Fibroblast of skin of left biceps (primary cell): ENCODE results near the gene TNK2.
"Not testable (repeated sequence)": the region's sequence is repeated elsewhere in the genome, so short reads cannot be mapped to it uniquely, and the experiment has no call there.

Experiments
- DNase-seq, 2 experiments: peaks; one replicate each; pipeline ENCODE4 v3.0.0-alpha.2; 2013; ENCODE audit warnings: low read depth in 2 of 2

Gene TNK2

DNA sequence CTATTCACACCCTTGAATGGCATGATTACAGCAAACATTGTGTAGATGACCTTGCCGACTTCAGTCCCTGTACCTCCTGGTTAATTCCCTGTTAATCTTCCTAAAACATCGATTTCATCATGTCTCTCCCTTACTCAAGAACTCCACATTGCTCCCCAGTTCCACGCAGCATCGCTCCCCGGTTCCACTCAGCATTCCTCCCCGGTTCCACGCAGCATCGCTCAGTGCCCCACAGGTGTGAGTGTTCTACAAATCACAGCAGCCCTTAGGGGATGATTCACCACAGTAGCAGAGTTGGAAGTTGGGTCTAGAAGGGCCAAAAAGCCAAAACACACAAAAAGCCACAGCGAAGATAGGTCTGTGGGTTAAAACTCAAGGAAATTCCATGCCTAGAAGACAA lies 8.6 kb upstream of the TNK2 start:
- DNase-seq: no peak

DNA sequence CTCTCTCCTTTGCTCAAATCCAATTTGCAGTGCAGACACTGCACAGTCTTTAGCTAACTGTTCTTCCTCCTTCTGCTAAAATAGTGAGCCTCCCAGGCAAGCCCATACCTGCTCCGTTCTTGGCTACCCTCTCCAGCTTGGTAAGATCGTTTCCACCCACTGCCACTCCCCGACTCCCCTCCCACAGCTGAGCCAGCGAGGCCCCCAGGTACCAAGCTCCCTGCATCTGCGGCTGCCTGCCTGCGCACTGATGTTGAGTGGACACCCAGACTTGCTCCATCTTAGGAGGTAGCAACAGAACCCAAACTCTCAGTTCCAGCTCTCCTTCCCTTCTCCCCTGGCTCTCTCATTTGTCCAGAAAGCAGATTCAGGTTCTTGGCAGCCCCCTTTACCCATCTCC lies 7.9 kb upstream of the TNK2 start:
- DNase-seq: no peak

DNA sequence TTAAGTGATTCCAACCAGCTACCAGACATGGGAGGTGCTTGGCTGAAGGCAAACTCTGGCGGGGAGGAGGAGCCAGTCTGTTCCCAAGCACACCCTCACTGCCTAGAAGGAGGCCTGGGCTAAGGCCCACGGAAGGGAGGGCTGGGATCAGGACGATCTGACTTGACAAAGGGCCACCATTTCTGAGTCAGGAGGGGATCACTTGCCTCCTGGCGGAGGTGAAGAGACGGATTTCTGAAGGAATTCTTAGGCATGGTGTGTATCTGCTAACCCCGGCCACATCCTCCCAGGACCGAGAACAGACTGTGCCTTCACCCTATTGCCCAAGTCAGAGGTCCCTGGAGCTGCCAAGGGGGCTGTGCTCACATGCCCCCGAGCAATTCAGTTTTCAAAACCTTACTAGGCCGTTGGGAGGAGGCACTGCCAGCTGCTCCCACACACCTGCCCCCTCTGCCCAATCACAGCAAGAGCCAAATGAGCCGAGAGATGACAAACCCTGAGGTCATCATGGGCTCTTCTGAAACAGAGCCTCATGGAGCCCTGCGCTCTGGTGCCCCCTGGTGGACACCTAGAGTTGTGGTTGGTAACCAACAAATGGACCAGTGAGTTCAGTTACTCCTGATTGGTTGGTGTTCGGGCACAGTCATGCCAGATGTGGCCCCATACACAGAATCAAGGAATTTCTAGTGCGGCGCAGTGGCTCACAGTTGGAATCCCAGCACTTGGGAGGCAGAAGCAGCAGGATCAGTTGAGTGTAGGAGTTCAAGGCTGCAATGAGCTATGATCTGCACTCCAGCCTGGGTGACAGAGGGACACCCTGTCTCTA lies 6.5 kb upstream of the TNK2 start:
- DNase-seq: peak; percentile 89

DNA sequence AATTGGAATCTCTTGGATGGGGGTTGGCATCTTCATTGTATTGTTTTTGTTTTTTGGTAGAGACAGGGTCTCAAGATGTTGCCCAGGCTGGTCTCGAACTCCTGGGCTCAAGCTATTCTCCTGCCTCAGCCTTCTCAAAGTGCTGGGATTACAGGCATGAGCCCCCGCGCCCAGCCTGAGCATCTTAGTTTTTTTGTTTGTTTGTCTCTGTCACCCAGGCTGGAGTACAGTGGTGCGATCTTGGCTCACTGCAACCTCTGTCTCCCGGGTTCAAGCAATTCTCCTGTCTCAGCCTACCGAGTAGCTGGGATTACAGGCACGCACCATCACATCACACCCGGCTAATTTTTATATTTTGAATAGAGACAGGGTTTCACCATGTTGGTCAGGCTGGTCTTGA lies 5.8 kb upstream of the TNK2 start:
- DNase-seq: not testable (repeated sequence)

DNA sequence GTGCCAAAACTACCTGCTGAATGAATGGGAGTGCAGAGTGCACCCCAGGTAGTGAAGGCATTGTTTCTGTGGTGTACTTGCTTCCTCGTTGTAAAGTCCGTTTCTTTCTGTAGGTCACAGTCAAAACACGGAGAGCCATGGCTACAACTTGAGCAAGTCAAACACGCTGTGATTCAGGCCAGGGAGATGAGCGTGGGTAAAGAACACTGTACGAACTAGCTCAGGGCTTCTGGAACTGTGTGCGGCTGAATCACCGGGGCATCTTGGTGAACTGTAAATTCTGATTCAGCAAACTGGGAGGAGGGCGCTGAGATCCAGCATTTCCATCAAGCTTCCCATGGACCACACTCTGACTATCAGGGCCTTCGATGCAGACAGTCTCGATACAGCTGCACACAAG lies 5.0 kb upstream of the TNK2 start:
- no peak for DNase-seq

DNA sequence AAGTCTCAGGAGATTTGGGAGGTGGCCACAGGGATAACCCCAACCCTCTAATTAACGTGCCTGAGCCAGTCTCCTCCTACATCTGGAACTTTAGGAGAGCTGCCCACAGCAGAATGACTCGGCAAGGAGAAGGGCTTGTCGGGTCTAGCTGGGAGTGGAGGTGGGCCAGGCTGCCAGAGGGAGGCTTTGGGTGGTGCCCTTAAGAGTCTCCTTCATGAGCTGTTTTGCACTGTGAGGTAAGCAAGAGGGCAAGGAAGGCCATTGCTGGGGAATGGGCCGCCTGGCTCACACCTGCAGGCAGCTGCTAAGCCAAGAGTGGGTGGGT lies 3.6 kb upstream of the TNK2 start:
- no peak for DNase-seq

DNA sequence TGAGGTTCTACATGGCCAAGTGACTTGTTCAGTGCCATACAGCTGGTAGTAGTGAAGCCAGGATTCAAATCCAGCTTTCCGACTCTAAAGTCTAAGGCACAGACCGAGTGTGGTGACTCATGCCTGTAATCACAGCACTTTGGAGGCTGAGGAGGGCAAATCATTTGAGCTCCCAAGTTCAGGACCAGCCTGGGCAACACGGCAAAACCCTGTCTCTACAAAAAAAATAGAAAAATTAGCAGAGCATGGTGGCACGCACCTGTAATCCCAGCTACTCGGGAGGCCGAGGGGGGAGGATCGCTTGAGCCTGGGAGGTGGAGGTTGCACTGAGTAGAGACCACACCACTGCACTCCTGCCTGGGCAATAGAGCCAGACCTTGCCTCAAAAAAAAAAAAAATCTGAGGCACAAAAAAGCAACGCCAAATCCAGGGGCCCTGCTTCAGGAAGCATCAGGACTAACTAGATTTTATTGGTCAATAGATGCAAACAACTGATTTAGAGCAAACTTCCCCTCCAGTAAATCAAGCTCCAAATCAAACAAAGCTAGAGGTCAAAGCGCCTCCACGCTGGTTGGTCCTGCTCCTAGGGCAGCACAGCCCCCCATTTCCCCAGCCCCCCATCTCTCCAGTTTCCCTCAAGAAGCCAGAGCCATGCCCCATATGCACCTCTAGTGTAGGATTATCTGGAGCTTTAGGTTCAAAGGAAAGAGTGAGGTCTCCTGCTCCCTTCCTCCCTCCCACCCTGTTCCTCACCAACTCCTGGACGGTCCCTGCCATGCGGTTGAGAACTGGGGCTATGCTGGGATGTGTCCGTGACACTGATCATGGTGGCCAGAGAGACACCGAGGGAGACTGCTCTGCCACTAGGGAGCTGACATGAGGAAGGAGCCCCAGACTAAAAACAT lies 2.9 kb upstream of the TNK2 start:
- no peak for DNase-seq

DNA sequence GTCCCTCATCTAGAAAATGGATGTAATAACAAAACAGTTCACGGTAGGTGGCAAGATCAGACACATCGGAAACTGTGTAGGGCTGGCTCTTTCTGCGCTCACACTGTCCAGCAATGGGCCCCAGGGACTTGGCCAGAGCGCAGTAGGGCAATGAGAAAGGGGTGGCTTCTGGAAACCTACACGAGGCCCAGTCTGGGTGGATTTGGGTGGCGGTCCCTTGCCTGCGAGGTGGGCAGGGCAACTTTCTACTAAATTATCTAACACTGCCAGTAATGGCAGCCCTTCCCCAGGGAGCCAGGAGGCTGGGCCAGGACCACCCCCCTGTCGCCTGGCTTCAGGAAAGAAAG lies 2.1 kb upstream of the TNK2 start:
- DNase-seq: no peak

DNA sequence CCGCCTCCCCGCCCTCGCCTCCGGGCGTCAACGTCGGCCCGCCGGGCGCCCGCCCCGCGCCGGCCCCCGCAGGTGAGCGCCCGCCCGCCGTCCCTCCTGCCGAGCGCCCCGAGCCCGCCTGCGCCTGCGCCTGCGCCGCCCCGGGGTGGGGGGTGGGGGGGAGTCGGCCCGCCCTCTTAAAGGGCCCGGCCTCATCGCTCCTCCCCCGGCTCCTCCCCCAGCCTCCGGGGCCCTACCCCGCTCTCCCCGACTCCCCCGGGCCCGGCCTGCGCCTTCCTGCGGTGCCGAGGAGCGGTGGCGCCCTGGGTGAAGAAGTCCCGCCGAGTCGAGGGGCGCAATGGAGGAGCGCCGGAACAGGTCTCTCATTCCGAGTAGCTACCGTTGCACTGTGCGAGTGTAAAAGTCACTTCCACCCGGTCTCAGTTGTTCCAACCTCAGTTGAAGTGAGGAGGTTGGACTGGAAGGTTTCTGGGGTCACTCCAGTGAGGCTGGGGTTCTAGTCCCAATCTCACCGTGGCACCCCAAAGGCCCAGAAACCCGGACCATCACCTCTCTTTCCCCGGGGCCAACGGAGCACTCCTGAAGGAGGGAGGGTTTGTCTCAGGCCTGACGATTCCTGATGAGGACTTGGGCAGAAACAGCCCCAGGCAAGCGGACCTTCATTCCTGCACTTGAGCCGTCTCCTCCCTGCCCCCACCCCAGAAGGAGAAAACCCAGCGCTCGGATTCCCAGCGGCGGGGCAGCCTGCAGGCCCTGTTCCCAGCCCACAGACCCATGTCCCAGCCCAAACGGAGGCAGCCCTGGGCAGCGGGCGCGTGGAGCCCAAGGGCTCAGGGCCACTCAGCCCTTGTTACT lies 1.5 kb upstream of the TNK2 start:
- DNase-seq: peak; percentile 53 to 60

DNA sequence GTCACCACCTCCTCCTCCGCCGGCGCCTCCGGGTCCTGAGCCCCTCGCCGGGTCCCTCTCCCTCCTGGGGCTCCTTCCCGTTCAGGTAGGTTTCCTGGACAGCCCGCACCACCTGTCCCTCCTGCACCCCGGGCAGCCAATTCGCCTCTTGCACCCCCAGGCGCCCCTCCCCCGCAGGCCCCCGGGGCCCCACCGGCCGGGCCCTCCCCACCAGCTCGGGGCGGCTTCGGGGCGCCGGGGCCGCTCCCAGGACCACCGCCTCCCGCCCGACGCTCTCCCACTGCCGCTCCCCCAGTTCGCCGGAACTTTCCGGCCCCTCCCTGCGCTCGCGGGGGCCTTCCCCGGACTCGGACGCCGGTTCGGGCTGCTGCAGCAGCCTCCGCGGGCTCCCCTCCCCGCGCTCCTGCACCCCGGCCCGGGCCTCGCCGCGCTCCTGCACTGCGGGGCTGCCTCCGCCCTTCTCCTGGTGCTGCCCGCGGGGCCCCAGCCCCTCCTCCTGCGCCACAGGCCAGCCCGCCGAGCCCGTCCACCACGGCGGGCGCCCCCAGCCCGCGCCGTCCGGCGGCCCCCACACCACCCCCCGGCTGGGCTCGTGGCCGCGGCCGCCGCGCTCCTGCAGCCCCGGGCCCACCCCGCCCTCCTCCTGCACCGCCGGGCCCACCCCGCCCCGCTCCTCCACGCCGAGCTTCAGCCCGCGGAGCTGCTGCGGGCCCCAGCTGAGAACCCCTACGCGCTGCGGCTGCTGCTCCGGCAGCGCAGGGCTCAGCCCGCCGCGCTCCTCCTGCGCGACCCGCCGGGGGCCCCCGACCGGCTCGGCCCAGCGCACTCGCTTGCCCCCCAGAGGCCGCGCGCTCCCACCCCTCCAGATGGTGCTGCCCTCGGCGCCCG lies 587 bp upstream of the TNK2 start:
- DNase-seq: no peak

DNA sequence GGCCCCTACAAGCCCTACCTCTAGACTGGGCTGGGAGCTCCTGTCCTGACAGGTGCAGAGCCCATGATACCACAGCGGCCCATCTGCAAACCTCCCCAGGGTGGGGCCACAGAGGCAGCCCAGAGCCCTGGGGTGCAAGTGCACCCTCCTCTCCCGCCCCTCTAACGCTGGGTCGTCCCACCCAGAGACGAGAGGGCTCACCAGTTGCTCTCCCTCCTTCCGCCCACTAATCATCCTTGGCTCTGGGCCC lies 742 bp downstream of the TNK2 start:
- DNase-seq: no peak

DNA sequence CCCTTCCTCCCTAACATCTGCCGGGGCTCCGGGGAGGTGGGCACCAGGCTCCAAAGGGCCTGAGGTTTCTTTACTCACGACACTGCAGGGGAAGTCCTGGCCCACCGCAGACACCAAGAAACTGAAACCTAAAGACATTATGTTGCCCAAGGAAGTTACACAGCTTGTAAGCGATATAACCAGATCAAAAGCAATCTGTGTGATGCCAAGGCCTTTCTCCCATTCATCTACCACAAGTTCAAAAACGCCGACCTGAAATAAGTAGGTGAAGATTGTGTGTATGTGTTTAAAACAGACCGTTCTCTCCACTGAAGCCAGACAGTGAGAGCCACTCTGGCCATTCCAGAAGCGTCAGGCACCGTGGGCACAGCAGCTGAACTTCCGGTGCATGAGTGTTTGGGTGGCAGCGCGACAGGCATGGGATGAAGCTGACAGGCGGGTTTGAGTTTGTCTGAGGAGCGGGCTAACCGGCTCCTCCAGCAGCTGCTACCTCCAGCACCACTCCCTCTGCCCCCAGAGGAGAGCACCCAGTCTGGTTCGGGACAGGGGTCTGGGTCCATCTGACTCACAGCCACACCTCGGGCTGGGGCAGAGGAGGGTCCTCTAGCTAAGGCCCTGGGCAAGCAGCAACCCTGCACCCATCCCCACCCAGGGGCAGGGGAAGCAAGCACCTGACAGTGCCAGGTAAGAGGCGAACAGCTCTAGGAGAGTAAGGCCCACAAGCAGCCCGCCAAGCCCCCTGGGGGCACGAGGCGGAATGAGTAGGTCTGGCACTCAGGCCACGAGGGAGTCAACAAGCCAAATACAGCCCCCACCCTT lies 1.3 kb downstream of the TNK2 start:
- no peak for DNase-seq

DNA sequence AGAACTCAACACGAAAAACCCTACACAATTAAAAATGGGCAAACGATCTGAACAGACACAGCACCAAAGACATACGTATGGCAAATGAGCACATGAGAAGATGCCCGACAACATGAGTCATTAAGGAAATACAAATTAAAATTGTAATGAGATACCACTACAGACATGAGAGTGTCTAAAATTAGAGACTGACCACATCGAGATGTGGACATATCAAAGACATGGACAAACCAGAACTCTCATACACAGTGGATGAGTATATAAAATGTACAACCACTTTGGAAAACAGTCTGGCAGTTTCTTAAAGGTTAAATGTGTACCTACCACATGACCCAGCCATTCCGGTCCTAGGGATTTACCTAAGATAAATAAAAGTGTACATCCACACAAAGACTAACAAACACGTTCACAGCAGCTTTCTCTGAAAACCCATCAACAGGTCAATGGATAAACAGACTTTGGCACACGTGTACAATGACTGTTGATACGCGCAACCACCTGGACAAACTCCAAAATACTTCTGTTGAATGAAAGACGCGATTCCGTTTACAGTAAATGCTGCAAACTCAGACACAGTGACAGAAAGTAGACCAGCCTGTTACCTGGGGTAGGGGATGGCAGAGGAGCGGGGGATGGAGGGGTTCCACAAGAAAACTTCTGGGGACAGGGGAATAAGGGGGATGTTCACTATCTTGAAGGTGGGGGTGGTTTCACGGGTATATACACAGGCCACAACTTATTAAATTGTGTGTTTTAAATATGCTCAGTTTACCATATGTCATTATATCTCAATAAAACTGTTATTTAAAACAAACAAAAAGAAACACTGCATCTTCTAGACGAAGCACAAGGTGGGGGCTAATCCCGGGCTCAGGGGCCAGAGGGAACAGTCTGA lies 2.1 kb downstream of the TNK2 start:
- DNase-seq: no peak

DNA sequence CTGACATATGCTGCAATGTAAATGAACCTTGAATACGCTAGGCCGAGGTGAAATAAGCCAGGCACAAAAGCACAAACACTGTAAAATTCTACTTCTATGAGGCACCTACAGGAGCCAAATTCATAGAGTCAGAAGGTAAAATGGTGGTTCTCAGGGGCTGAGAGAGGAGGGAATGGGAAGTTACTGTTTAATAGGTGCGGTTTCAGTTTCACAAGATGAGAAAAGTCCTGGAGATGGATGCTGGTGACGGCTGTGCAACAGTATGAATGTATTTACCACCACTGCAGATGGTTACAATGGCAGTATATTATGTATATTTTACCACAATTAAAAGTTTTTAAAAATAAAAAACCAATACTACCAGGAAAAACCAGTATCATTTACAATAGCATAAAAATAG lies 4.0 kb downstream of the TNK2 start:
- no peak for DNase-seq

DNA sequence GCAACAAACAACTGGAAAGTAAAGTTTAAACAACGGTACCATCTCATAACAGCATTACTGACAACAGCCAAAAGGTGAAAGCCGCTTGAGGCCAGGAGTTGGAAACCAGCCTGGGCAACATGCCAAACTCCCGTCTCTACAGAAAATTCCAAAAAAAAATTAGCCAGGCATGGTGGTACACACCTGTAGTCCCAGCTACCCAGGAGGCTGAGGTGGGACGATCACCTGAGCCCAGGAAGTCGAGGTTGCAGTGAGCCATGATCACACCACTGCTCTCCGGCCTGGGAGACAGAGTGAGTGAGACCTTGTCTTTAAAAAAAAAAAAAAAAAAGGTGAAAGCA lies 4.4 kb downstream of the TNK2 start:
- DNase-seq: no peak

DNA sequence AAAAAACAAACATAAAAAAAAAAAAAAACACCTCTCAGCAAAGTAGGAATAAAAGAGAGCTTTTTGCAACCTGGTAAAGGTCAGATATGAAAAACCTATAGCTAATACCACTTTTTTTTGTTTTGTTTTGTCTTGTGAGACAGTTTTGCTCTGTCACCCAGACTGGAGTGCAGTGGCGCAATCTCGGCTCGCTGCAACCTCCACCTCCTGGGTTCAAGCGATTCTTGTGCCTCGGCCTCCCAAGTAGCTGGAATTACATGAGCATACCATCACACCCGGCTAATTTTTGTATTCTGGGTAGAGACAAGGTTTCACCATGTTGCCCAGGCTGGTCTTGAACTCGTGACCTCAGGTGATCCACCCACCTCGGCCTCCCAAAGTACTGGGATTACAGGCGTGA lies 5.7 kb downstream of the TNK2 start:
- not testable (repeated sequence) for DNase-seq

DNA sequence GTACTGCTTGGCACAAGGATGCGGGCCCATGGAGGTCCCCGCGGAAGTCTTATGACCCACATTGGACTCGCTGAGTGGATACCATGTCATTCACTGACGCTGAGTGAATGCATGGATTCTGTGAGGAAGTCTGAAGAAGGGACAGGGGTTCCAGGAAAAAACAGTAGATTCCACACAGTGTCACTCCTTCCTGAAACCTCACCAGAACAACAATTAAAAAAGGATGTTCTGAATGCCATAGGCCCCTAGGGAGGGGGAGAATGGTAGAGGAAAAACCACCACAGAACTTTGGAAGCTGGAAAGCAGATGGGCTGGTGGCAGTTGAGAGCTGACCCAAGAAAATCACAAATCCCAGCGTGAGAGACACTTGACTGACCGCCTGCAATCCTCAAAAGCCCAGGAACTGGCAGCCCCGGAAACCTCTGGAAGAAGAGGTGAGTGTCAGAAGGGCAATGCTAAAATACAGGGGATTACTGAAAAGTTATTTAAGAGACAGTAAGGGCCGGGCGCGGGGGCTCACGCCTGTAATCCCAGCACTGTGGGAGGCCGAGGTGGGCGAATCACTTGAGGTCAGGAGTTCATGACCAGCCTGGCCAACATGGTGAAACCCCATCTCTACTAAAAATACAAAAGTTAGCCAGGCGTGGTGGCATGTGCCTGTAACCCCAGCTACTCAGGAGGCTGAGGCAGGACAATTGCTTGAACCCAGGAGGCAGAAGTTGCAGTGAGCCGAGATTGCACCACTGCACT lies 6.3 kb downstream of the TNK2 start:
- not testable (repeated sequence) for DNase-seq

DNA sequence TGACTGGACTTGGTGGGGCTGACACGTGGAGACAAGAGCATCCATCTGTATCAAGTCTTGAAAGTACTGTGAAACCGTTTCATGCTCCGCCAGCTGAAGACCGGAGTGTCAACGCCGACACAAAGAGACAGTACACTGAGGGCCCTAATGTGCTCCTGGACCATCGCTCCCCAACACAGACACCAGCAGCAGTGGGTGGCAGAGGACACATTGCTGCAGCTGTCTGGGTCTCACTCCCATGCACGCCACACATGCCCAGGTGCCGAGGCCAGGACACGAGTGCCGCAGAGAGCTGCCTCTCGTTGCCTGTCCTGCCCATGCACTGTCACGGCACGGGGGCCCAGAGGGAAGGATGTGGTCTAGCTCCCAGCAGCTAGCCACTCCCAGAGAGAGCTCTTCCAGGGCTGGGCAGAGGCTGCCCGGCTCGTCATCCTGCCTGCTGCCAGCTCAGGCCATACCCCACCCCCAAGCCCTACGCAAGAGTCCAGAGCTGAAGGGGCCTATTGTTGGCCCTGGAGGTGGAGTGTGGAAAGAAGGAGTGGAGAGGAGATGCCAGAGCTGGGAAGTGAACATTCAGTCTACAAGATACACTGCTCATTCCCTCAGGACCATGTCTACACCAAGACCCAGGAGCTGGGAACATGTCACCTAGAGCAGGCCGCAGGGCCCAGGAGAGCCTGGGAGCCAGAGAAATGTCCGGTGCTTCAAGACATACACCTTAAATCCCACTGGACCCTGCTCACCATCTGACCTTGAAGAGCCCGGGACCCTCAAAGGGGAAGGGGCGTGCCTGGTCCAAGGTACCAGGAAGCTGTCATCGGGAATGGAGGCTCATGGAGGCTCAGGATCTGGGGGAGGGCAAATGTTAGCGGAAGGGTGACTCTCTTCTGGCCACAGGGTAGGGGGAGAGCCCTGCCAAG lies 7.7 kb downstream of the TNK2 start:
- DNase-seq: no peak
